SJSA1 (cell line): ENCODE data around the gene C1orf167. TPM values are rescaled to one million over a fixed set of nuclear protein-coding genes. Genes with fewer than 3 reads are reported as not detected.

Source experiments
- DNase-seq, 2 experiments: peaks; one replicate each; pipeline ENCODE4 v3.0.0-alpha.2; 2015 to 2020; ENCODE audit warnings: low spot score in 2 of 2, low read depth in 1 of 2
- H3K27ac ChIP-seq: fragments of 250-450 bp; sonication (Bioruptor Pico); 2 replicates; pipeline ENCODE4 v1.5.1; 2020; ENCODE audit warnings: mild to moderate bottlenecking, moderate library complexity
- H3K27me3 ChIP-seq: fragments of 250-450 bp; sonication (Bioruptor Pico); replicated peaks from 2 replicates; pipeline ENCODE4 v1.5.1; 2020; ENCODE audit warnings: mild to moderate bottlenecking, moderate library complexity
- H3K36me3 ChIP-seq: fragments of 250-450 bp; sonication (Bioruptor Pico); 2 replicates; pipeline ENCODE4 v1.5.1; 2020; ENCODE audit warnings: mild to moderate bottlenecking
- H3K4me1 ChIP-seq: fragments of 250-450 bp; sonication (Bioruptor Pico); replicated peaks from 2 replicates; pipeline ENCODE4 v1.6.1; 2021; ENCODE audit warnings: mild to moderate bottlenecking
- H3K4me3 ChIP-seq: fragments of 250-450 bp; sonication (Bioruptor Pico); 2 replicates; pipeline ENCODE4 v1.5.1; 2020; ENCODE audit warnings: mild to moderate bottlenecking
- H3K9me3 ChIP-seq: fragments of 250-450 bp; sonication (Bioruptor Pico); replicated peaks from 2 replicates; pipeline ENCODE4 v1.5.1; 2020; ENCODE audit warnings: mild to moderate bottlenecking
- total RNA-seq: library from RNA; depleted of rRNA; stranded (reverse); fragments of >200 nt; shearing (Covaris generic); gene quantifications from 2 replicates; pipeline ENCODE4 v1.2.3, GENCODE V29; 2014

The C1orf167 gene
- total RNA-seq, 1 experiment from 2014 or later = not detected

GRCh38 chr1:11788549-11789053, 26.6 kb downstream of the C1orf167 start:
- Histone ChIP-seq H3K27me3 (no peaks in the 10 kb centered on the region), H3K27ac (no peak overlapping the region), H3K4me1 (peaks cover 33% of the 10 kb centered on the region), H3K36me3 (no peaks in the 10 kb centered on the region), H3K9me3 (0 out of 2 replicates have a peak, but pooled peaks cover 2% of the 10 kb centered on the region), H3K4me3 (no peak overlapping the region)
- DNase-seq = no peak

GRCh38 chr1:11789126-11790067, 27.4 kb downstream of the C1orf167 start:
- H3K9me3 ChIP-seq = 0 out of 2 replicates have a peak, but pooled peaks cover 2% of the 10 kb centered on the region
- H3K27me3 ChIP-seq = no peaks in the 10 kb centered on the region
- no peak for DNase-seq
- H3K4me1 ChIP-seq = peaks cover 33% of the 10 kb centered on the region
- no peak overlapping the region for H3K4me3 ChIP-seq
- no peak overlapping the region for H3K27ac ChIP-seq
- no peaks in the 10 kb centered on the region for H3K36me3 ChIP-seq

- Histone ChIP-seq H3K27ac (peak overlapping the region; percentile 59), H3K27me3 (no peaks in the 10 kb centered on the region), H3K4me1 (peaks cover 26% of the 10 kb centered on the region), H3K36me3 (no peaks in the 10 kb centered on the region), H3K4me3 (no peak overlapping the region), H3K9me3 (0 out of 2 replicates have a peak, but pooled peaks cover 2% of the 10 kb centered on the region)
- no peak for DNase-seq
Observed at GRCh38 chr1:11790101-11790879, 28.3 kb downstream of the C1orf167 start.

GRCh38 chr1:11790880-11791715, 29.1 kb downstream of the C1orf167 start:
- H3K9me3 ChIP-seq = no peaks in the 10 kb centered on the region
- H3K27me3 ChIP-seq = no peaks in the 10 kb centered on the region
- peaks cover 24% of the 10 kb centered on the region for H3K4me1 ChIP-seq
- H3K27ac ChIP-seq = peak overlapping the region; percentile 59
- H3K36me3 ChIP-seq = no peaks in the 10 kb centered on the region
- peak; percentile 63 to 79 for DNase-seq
- no peak overlapping the region for H3K4me3 ChIP-seq

GRCh38 chr1:11792106-11792505, 30.1 kb downstream of the C1orf167 start:
- peaks cover 23% of the 10 kb centered on the region for H3K4me1 ChIP-seq
- no peaks in the 10 kb centered on the region for H3K9me3 ChIP-seq
- no peaks in the 10 kb centered on the region for H3K36me3 ChIP-seq
- H3K27ac ChIP-seq = no peak overlapping the region
- no peak for DNase-seq
- no peaks in the 10 kb centered on the region for H3K27me3 ChIP-seq
- H3K4me3 ChIP-seq = no peak overlapping the region

- H3K36me3 ChIP-seq = no peaks in the 10 kb centered on the region
- no peak overlapping the region for H3K27ac ChIP-seq
- peaks cover 18% of the 10 kb centered on the region for H3K4me1 ChIP-seq
- H3K4me3 ChIP-seq = no peak overlapping the region
- H3K27me3 ChIP-seq = no peaks in the 10 kb centered on the region
- DNase-seq = no peak
- H3K9me3 ChIP-seq = no peaks in the 10 kb centered on the region
Observed at GRCh38 chr1:11793819-11794218, 31.8 kb downstream of the C1orf167 start.

GRCh38 chr1:11794446-11795237, 32.6 kb downstream of the C1orf167 start:
- H3K4me1 ChIP-seq = peaks cover 18% of the 10 kb centered on the region
- H3K27me3 ChIP-seq = no peaks in the 10 kb centered on the region
- H3K9me3 ChIP-seq = no peaks in the 10 kb centered on the region
- no peak for DNase-seq
- H3K36me3 ChIP-seq = no peaks in the 10 kb centered on the region
- H3K4me3 ChIP-seq = no peak overlapping the region
- no peak overlapping the region for H3K27ac ChIP-seq

- no peak overlapping the region for H3K27ac ChIP-seq
Observed at GRCh38 chr1:11795238-11795890, 33.4 kb downstream of the C1orf167 start.

GRCh38 chr1:11796036-11796828, 34.2 kb downstream of the C1orf167 start:
- H3K36me3 ChIP-seq = peaks cover 4% of the 10 kb centered on the region
- no peaks in the 10 kb centered on the region for H3K27me3 ChIP-seq
- H3K9me3 ChIP-seq = no peaks in the 10 kb centered on the region; the same call in 1 of the 2 replicates
- H3K4me3 ChIP-seq = no peak overlapping the region
- no peak for DNase-seq
- no peak overlapping the region for H3K27ac ChIP-seq
- peaks cover 15% of the 10 kb centered on the region for H3K4me1 ChIP-seq

More at GRCh38 chr1:11795238-11795890, 33.4 kb downstream of the C1orf167 start:
- Histone ChIP-seq H3K36me3 (no peaks in the 10 kb centered on the region; the same call in 1 of the 2 replicates), H3K4me1 (peaks cover 16% of the 10 kb centered on the region), H3K4me3 (no peak overlapping the region), H3K9me3 (no peaks in the 10 kb centered on the region; the same call in 1 of the 2 replicates), H3K27me3 (no peaks in the 10 kb centered on the region)
- no peak for DNase-seq

GRCh38 chr1:11797525-11798216, 35.7 kb downstream of the C1orf167 start:
- peaks cover 4% of the 10 kb centered on the region for H3K36me3 ChIP-seq
- H3K27me3 ChIP-seq = no peaks in the 10 kb centered on the region
- no peak overlapping the region for H3K27ac ChIP-seq
- no peaks in the 10 kb centered on the region; the same call in 1 of the 2 replicates for H3K9me3 ChIP-seq
- H3K4me1 ChIP-seq = peaks cover 15% of the 10 kb centered on the region
- no peak overlapping the region for H3K4me3 ChIP-seq
- DNase-seq = no peak

GRCh38 chr1:11799099-11799498, 37.1 kb downstream of the C1orf167 start:
- Histone ChIP-seq H3K4me1 (peaks cover 25% of the 10 kb centered on the region), H3K27me3 (no peaks in the 10 kb centered on the region), H3K9me3 (no peaks in the 10 kb centered on the region; the same call in 1 of the 2 replicates), H3K36me3 (peaks cover 4% of the 10 kb centered on the region), H3K4me3 (no peak overlapping the region), H3K27ac (no peak overlapping the region)
- no peak for DNase-seq
